Fibroblast of villous mesenchyme (primary cell): ENCODE data around the gene LIF. TPM values are rescaled to one million over a fixed set of nuclear protein-coding genes. Genes with fewer than 3 reads are reported as not detected.
"Not testable (repeated sequence)": the region's sequence is repeated elsewhere in the genome, so short reads cannot be mapped to it uniquely, and the experiment has no call there.

Source experiments
- DNase-seq: peaks from one replicate; pipeline ENCODE4 v3.0.0-alpha.2; 2010; ENCODE audit warnings: low read depth
- H3K4me3 ChIP-seq: 2 replicates; pipeline ENCODE4 v1.5.1; 2011; ENCODE audit warnings: low read depth, mild to moderate bottlenecking, low read length
- total RNA-seq: library from RNA; depleted of rRNA; stranded (reverse); fragments of >200 nt; gene quantifications from 2 replicates; pipeline ENCODE4 v1.2.3, GENCODE V29; 2012
- TF ChIP-seq, protein P1 (sequence below): IDR thresholded peaks from 2 replicates; pipeline ENCODE4 v1.5.1; 2012; ENCODE audit warnings: low read depth, mild to moderate bottlenecking, low read length; ENCODE audit not compliant: insufficient read depth

Gene LIF
- total RNA-seq, 1 donor: 7.8 TPM

DNA sequence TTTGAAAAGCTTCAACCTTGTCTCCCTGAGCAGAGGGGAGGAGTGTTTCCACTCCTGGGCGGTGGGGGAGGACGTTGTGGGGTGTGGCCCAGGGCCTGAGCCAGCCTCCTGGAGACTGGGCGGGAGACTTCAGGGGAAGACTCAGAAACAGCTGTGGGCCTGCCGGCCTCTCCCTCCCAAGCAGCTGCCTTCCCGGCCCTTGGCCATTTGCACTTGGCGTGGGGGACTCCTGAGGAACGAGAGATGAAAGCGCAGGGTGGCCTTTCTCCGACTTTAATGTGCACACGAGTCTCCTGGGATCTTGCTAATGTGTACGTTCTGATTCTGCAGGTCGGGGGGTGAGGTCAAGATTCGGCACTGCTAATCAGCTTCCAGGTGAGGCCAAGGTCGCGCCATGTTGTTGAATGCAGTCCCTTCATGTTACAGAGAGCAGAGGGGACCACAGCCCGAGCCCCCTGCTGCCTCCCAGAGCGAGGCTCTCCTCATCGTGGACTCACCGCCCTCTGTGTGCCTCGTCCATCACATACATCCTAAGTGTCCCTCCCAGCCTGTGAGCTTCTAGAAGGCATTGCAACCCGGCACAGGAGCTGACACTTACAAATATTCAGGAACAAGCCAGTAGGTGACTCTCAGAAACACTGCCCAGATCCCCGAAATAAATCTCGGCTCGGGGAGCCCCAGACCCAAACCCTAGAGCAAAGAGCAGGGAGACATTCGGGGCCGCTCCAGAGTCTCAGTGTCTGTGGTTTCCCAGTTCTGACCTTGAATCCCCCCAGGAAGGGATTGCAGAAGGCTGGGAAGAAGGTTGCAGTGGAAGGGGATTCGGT lies 7.7 kb downstream of the LIF start:
- H3K4me3 ChIP-seq: no peak overlapping the region
- TF ChIP-seq, protein P1, sequence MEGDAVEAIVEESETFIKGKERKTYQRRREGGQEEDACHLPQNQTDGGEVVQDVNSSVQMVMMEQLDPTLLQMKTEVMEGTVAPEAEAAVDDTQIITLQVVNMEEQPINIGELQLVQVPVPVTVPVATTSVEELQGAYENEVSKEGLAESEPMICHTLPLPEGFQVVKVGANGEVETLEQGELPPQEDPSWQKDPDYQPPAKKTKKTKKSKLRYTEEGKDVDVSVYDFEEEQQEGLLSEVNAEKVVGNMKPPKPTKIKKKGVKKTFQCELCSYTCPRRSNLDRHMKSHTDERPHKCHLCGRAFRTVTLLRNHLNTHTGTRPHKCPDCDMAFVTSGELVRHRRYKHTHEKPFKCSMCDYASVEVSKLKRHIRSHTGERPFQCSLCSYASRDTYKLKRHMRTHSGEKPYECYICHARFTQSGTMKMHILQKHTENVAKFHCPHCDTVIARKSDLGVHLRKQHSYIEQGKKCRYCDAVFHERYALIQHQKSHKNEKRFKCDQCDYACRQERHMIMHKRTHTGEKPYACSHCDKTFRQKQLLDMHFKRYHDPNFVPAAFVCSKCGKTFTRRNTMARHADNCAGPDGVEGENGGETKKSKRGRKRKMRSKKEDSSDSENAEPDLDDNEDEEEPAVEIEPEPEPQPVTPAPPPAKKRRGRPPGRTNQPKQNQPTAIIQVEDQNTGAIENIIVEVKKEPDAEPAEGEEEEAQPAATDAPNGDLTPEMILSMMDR: no peak
- DNase-seq: peak; percentile 88

DNA sequence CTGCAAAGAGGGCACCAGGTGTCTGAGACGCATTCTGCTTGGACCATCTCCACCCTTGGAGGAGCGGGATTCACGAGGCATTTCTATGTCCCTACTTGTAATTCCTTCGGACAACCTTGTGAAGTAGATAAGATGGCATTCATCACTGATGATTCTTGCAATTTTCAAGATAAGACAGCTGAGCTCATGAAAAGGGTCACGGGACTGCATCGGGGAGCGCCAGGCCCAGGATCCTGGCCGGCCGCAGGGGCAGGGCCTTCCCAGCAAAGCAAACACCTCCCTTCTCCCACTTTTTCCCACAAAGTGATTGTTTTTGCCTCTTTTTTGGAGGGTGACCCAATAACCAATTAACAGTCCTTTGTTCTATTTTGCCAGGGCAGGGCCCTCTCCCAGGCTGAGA lies 8.4 kb downstream of the LIF start:
- DNase-seq: peak; percentile 88
- TF ChIP-seq, protein P1: no peak
- H3K4me3 ChIP-seq: no peak overlapping the region

DNA sequence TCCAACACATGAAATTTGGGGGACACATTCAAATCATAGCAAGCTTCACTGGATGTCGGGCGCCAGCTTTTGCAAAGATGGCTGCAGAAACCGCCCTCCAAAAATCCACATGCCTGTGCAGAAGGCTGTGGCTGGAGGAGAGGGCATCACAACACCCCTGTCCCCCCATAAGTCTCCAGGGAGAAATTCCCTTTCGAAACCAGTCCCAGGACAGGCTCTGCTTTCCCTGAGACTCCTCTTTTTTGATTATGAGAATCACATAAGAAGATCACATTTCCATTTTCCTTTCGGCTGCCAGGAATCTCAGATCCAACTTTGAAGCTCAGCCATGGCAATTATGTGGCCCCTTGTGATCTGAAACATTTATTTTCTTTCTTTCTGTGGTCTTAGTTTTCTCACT lies 9.7 kb downstream of the LIF start:
- TF ChIP-seq, protein P1: no peak
- H3K4me3 ChIP-seq: no peak overlapping the region
- no peak for DNase-seq

DNA sequence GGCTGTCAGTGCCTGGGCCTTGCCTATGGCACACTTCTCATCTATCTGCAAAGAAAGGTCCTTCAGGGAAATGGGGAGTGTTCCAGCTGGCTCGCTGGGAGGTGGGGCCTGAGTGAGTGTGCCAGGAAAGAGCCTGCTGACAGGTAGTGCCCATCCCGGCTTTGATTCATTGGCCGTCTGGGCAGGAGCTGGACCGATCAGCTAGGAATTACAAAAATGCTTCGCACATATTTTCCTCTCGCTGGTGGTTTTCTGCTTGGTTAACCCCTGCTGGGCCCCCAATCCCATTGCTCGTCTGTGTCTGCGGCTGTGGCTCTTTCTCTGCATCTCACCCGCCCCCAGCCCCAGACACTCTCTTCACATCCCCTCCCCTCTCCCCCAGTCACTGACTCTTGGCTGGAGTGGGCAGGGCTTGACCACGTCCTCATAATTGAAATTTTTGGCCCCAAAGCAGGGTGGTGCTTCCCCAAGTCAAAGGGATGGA lies 10.8 kb downstream of the LIF start:
- TF ChIP-seq, protein P1: no peak
- peak; percentile 85 for DNase-seq
- H3K4me3 ChIP-seq: no peak overlapping the region

DNA sequence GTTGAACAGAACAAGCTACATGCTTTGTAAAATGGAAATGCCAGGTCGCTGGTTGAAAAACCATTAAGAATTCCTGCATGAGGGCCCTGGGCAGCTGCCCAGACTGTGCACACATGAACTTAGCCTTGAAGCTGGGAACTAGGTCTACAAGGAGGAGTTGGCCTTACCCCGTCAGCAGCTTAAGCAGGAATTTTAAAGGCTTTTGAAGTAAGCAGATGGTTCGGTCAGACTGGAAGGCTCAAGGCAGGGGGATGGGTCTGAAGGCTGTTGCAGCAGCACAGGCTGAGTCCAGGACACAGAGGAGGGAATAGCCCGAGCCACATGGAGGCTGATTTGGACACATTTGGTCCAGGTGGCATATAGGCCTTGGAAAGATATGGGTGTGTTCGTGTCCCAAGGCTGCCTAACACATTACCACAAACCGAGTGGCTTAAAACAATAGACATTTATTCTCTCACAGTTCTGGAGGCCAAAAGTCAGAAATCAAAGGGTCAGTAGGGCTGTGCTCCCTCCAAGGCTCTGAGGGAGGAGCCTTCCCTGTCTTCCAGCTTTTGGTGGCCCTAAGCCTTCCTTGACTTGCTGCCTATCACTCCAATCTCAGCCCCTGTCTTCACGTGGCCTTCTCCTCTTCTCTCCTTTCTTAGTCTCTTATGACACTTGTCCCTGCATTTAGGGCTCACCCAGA lies 11.6 kb downstream of the LIF start:
- TF ChIP-seq, protein P1: no peak
- H3K4me3 ChIP-seq: no peak overlapping the region
- peak; percentile 98 for DNase-seq

DNA sequence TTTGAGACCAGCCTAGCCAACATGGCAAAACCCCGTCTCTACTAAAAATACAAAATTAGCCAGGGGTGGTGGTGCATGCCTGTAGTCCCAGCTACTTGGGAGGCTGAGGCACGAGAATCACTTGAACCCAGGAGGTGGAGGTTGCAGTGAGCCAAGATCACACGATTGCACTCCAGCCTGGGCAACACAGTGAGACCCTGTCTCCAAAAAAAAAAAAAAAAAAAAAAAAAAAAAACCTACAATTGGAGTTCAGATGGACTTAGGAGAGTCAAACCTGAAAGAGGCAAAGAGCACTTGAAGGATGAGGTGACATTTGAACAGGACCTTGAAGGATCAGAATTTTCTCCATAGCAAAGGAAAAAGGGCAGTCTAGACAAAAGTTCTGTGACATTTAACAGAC lies 12.2 kb downstream of the LIF start:
- DNase-seq, H3K4me3 ChIP-seq: not testable (repeated sequence)

DNA sequence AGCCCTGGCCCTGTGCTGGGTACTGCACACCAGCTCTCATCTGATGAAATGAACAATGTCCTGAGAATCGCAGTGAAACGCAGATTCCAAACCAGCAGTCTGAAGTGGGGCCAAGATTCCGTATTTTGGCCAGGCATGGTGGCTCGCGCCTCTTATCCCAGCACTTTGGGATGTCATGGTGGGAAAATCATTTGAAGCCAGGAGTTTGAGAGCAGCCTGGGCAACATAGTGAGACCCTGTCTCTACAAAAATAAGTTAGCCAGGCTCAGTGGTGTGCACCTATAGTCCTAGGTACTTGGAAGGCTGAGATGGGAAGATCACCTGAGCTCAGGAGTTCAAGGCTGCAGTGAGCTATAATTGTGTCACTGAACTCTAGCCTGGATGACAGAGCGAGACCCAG lies 13.0 kb downstream of the LIF start:
- DNase-seq: no peak
- no peak overlapping the region for H3K4me3 ChIP-seq
- TF ChIP-seq, protein P1: no peak
